Activated CD4-positive, alpha-beta memory T cell treated with anti-CD3 and anti-CD28 coated beads for 36 hours (primary cell): Measurements from ENCODE around the gene PNMA1. TPM values are rescaled to one million over a fixed set of nuclear protein-coding genes. Genes with fewer than 3 reads are reported as not detected.
A peak's percentile ranks its signal among the peaks of the same experiment; 100 is the strongest.

Experiments used
- CTCF ChIA-PET: fragments of 350-600 bp; sonication (Branson Sonifier 250); formaldehyde crosslinking; loops from one replicate; lab custom pipeline; 2021; ENCODE audit warnings: antibody characterized with exemption, inconsistent platforms; lab: Charles Lee
- POLR2A ChIA-PET: fragments of 350-600 bp; sonication (Branson Sonifier 250); formaldehyde crosslinking; loops from one replicate; lab custom pipeline; 2021; ENCODE audit warnings: antibody characterized with exemption; lab: Charles Lee
- DNase-seq: peaks from one replicate; pipeline ENCODE4 v3.0.0-alpha.2; 2020
- H3K27ac Mint-ChIP-seq: one replicate; pipeline ENCODE4 v1.8.0; 2021; ENCODE audit warnings: mixed read lengths
- H3K27me3 Mint-ChIP-seq: one replicate; pipeline ENCODE4 v1.8.0; 2021; ENCODE audit warnings: mixed read lengths
- H3K36me3 Mint-ChIP-seq: one replicate; pipeline ENCODE4 v1.8.0; 2021; ENCODE audit warnings: mixed read lengths
- H3K4me1 Mint-ChIP-seq: one replicate; pipeline ENCODE4 v1.8.0; 2021; ENCODE audit warnings: low read depth, mixed read lengths
- H3K4me3 Mint-ChIP-seq: one replicate; pipeline ENCODE4 v1.8.0; 2021; ENCODE audit warnings: mild to moderate bottlenecking, mixed read lengths
- H3K9me3 Mint-ChIP-seq: one replicate; pipeline ENCODE4 v1.8.0; 2021; ENCODE audit warnings: mixed read lengths
- intact Hi-C: fragments of 100-400 bp; cut with micrococcal nuclease; formaldehyde crosslinking; loops from one replicate; pipeline ENCODE4 v1.15.1; 2023
- total RNA-seq, 2 experiments: library from RNA; stranded (reverse); gene quantifications; one replicate each; pipeline ENCODE4 v1.2.3, GENCODE V29; 2021

The PNMA1 gene
- total RNA-seq, 2 experiments from 2014 or later = 28.2 to 28.3 TPM

GRCh38 chr14:73736842-73737241 lies 22.7 kb upstream of the PNMA1 start:
- Mint-ChIP-seq H3K4me1 (peaks cover 21% of the 10 kb centered on the region), H3K36me3 (peaks cover 36% of the 10 kb centered on the region), H3K27ac (no peak overlapping the region), H3K27me3 (no peaks in the 10 kb centered on the region), H3K4me3 (no peak overlapping the region), H3K9me3 (no peaks in the 10 kb centered on the region)
- CTCF ChIA-PET = interaction anchor here (1.2 kb wide), 1 partner anchor 8 kb away, joined by 4 read pairs; no protein-coding TSS in a partner anchor
- no peak for DNase-seq
- POLR2A ChIA-PET = no interaction called here
- intact Hi-C loops = no loop called here

GRCh38 chr14:73732006-73732405 lies 17.8 kb upstream of the PNMA1 start:
- Mint-ChIP-seq H3K4me1 (peaks cover 13% of the 10 kb centered on the region), H3K27ac (peak overlapping the region; percentile 11), H3K27me3 (no peaks in the 10 kb centered on the region), H3K4me3 (no peak overlapping the region), H3K36me3 (peaks cover 56% of the 10 kb centered on the region), H3K9me3 (no peaks in the 10 kb centered on the region)
- ChIA-PET CTCF (interaction anchor here (0.6 to 9.4 kb wide), 5 partner anchors 17 to 94 kb away, joined by 3 to 181 read pairs (median 7); no protein-coding TSS in a partner anchor), POLR2A (interaction anchor here (1.3 kb wide), 1 partner anchor 12 kb away, joined by 3 read pairs; no protein-coding TSS in a partner anchor)
- DNase-seq = no peak
- intact Hi-C loops = no loop called here

- peaks cover 54% of the 10 kb centered on the region for H3K36me3 Mint-ChIP-seq
- H3K27ac Mint-ChIP-seq = no peak overlapping the region
- H3K9me3 Mint-ChIP-seq = no peaks in the 10 kb centered on the region
These were observed 16.9 kb upstream of the PNMA1 start for GRCh38 chr14:73731111-73731510.

DNA sequence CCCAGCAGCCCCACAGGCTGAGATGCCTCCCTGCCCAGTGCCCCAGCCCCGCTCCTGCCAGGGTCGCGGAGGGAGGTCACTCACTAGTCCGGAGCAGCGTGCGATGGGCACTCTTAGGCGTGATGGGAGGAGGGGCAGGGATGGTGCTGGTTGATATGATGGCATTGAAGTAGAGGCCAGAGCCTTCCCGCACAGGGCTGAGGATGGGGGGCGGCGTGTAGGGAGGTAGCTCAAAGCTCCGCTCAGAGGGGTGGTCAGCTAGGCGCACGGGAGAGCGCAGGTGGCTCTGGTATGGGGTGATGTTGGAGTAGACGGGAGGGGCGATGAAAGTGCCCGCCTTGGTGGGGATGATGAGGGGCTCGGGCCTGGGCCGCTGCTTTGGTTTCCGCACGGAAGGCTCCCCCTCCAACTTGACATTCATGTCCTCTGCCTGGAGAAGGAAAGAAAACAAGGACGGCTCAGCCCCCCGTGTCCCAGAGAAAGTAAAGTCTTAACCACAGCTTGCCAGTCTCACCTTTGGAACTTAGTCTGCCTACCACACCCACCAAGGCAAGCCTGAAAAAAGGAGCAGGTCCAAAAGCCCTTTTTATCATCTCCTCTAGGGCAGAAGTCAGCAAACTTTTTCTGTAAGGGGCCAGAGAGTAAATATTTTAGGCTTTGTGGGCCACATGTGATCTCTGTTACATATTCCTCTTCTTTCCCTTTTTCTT lies 15.5 kb upstream of the PNMA1 start:
- Mint-ChIP-seq H3K4me1 (peaks cover 27% of the 10 kb centered on the region), H3K36me3 (peaks cover 56% of the 10 kb centered on the region), H3K27ac (peak overlapping the region; percentile 78), H3K4me3 (no peak overlapping the region), H3K9me3 (no peaks in the 10 kb centered on the region), H3K27me3 (no peaks in the 10 kb centered on the region)
- ChIA-PET POLR2A (interaction anchor here (2.4 kb wide), 1 partner anchor 29 kb away, joined by 13 read pairs; no protein-coding TSS in a partner anchor), CTCF (interaction anchor here (0.7 to 9.4 kb wide), 30 partner anchors 10 to 221 kb away, joined by 3 to 181 read pairs (median 8); partner anchors contain the start of gene ZNF410)
- no peak for DNase-seq
- intact Hi-C loops = no loop called here

More at GRCh38 chr14:73731111-73731510, 16.9 kb upstream of the PNMA1 start:
- intact Hi-C loops = no loop called here
- no peak for DNase-seq
- no peak overlapping the region for H3K4me3 Mint-ChIP-seq
- H3K27me3 Mint-ChIP-seq = no peaks in the 10 kb centered on the region
- H3K4me1 Mint-ChIP-seq = peaks cover 18% of the 10 kb centered on the region
- CTCF ChIA-PET = interaction anchor here (2.2 to 9.4 kb wide), 4 partner anchors 23 to 94 kb away, joined by 7 to 181 read pairs (median 36); no protein-coding TSS in a partner anchor
- POLR2A ChIA-PET = no interaction called here

GRCh38 chr14:73728717-73729330 lies 14.6 kb upstream of the PNMA1 start:
- peak; percentile 90 for DNase-seq
- Mint-ChIP-seq H3K4me3 (no peak overlapping the region), H3K27ac (peak overlapping the region; percentile 78), H3K27me3 (no peaks in the 10 kb centered on the region), H3K9me3 (no peaks in the 10 kb centered on the region), H3K36me3 (peaks cover 57% of the 10 kb centered on the region), H3K4me1 (peaks cover 35% of the 10 kb centered on the region)
- ChIA-PET CTCF (interaction anchor here (0.6 to 9.4 kb wide), 41 partner anchors 8 to 593 kb away, joined by 3 to 181 read pairs (median 6); partner anchors contain the start of gene ZNF410), POLR2A (interaction anchor here (0.6 to 2.4 kb wide), 3 partner anchors 30 to 123 kb away, joined by 3 to 13 read pairs (median 3); partner anchors contain the start of gene PTGR2)
- intact Hi-C loops = loop anchor here (1.0 kb wide), 2 partner anchors 29 to 96 kb away; no protein-coding TSS in a partner anchor

DNA sequence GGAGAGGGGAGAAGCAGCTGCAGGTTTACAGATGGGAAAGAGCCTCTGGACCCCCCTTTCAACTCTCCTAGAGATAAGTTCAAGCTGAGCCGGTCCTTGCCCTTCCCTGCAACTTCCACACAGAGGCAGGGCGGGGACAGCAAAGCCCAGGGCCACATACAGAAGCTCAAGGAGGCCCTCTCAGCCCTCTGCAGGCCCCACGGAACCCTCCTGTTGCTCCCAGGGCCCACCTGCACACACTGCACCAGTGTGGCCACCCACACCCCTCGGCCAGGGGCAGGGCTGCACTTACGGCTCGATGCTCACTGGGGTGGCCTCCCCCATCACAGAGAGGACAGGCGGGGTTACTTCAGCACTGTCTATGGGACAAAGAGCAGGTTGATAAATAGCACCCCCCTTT lies 13.0 kb upstream of the PNMA1 start:
- DNase-seq = no peak
- POLR2A ChIA-PET = interaction anchor here (1.2 kb wide), 1 partner anchor 9 kb away, joined by 3 read pairs; no protein-coding TSS in a partner anchor
- H3K36me3 Mint-ChIP-seq = peaks cover 66% of the 10 kb centered on the region
- H3K27ac Mint-ChIP-seq = peak overlapping the region; percentile 60
- peaks cover 46% of the 10 kb centered on the region for H3K4me1 Mint-ChIP-seq
- H3K9me3 Mint-ChIP-seq = no peaks in the 10 kb centered on the region
- CTCF ChIA-PET = interaction anchor here (0.7 to 9.4 kb wide), 12 partner anchors 14 to 141 kb away, joined by 3 to 181 read pairs (median 14); no protein-coding TSS in a partner anchor
- intact Hi-C loops = no loop called here
- H3K4me3 Mint-ChIP-seq = no peak overlapping the region
- no peaks in the 10 kb centered on the region for H3K27me3 Mint-ChIP-seq

DNA sequence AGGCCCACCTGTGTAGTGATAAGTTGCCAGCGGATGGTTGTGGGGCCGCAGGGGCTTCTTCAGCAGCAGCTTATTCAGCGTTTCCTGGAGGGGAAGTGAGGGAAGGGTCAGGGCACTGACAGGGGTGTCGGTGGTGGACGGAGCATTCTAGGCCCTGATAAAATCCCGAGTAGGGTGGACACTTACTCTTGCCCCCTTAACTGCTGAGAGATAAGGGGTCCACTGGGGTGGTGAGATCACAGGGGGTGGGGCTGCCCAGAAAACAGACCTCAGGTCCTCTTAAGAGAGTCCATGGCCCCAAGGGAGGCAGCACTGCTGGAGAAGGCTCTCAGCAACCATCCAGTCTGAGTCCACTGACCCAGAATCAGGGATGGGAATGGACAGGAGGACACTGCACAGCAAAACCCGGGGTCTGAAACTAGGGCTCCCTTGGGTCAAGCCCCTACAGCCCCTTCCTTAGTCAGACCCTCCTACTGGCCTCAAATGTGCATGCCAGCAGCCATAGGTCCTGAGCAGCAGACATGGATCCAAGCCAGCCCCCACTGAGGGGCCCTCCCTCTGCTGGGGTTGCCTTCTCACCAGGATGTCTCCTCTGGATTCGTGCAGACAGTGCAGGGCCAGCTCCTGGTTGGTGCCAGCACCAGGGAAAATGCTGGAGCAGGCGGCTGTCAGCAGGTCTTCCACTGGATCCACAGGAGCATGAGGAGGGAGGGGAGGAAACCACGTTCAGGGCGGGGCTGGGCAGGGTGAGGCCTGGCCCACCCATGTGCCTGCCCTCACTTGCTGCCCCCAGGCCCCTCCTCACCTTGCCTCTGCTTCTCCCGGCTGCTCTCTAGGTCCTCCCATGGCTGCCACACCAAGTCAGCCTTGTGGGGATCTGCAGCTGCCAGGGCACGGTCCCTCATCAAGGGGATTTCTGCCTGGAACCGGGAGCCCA lies 12.1 kb upstream of the PNMA1 start:
- Mint-ChIP-seq H3K36me3 (peaks cover 70% of the 10 kb centered on the region), H3K27ac (peak overlapping the region; percentile 65), H3K9me3 (no peaks in the 10 kb centered on the region), H3K27me3 (no peaks in the 10 kb centered on the region), H3K4me1 (peaks cover 50% of the 10 kb centered on the region), H3K4me3 (no peak overlapping the region)
- ChIA-PET POLR2A (no interaction called here), CTCF (interaction anchor here (0.7 to 9.4 kb wide), 5 partner anchors 15 to 99 kb away, joined by 3 to 181 read pairs (median 27); no protein-coding TSS in a partner anchor)
- DNase-seq = no peak
- intact Hi-C loops = no loop called here

GRCh38 chr14:73725116-73726024 lies 11.2 kb upstream of the PNMA1 start:
- intact Hi-C loops = no loop called here
- Mint-ChIP-seq H3K4me3 (no peak overlapping the region), H3K27me3 (no peaks in the 10 kb centered on the region), H3K4me1 (peaks cover 50% of the 10 kb centered on the region), H3K36me3 (peaks cover 72% of the 10 kb centered on the region), H3K27ac (peak overlapping the region; percentile 65), H3K9me3 (no peaks in the 10 kb centered on the region)
- peak; percentile 44 for DNase-seq
- ChIA-PET CTCF (interaction anchor here (1.4 to 9.4 kb wide), 2 partner anchors 34 to 100 kb away, joined by 3 to 181 read pairs; no protein-coding TSS in a partner anchor), POLR2A (no interaction called here)

GRCh38 chr14:73724696-73725095 lies 10.5 kb upstream of the PNMA1 start:
- no peak for DNase-seq
- peaks cover 50% of the 10 kb centered on the region for H3K4me1 Mint-ChIP-seq
- H3K36me3 Mint-ChIP-seq = peaks cover 70% of the 10 kb centered on the region
- no peaks in the 10 kb centered on the region for H3K9me3 Mint-ChIP-seq
- no peak overlapping the region for H3K4me3 Mint-ChIP-seq
- ChIA-PET POLR2A (no interaction called here), CTCF (interaction anchor here (1.4 to 9.4 kb wide), 2 partner anchors 34 to 101 kb away, joined by 3 to 181 read pairs; no protein-coding TSS in a partner anchor)
- H3K27me3 Mint-ChIP-seq = no peaks in the 10 kb centered on the region
- peak overlapping the region; percentile 73 for H3K27ac Mint-ChIP-seq
- intact Hi-C loops = no loop called here
